ENCODE results near the gene APOBEC3C.
"Not testable (repeated sequence)": the region's sequence is repeated elsewhere in the genome, so short reads cannot be mapped to it uniquely, and the experiment has no call there.

DNA sequence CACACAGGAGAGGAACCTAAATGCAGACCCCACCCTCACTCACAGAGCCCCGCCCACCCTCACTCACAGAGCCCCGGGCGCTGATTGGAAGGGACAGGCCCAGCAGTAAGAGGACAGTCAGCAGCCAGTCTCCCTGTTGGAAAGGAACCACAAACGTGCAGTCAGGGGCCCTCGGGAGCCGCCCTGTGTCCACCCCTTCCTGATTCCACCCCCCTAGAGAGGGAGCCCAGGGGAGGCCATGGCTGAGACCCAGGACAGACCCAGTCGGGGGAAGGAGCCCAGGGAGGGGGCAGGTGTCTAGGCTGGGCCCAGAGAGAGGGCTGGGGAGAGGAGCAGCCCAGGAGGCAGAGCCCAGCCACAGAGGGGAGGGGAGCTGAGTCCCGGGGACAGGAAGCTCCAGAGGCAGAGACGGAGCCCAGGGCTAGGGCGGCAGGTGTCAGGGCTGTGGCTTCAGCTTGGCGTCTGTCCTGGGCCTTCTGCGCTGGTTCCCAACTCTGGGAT lies 21.1 kb upstream of the APOBEC3C start:
- not testable (repeated sequence) for TF ChIP-seq CTCF (conservative IDR thresholded peaks at IDR 0.05; ENCODE audit: low read length); EZH2phosphoT487 (IDR thresholded peaks at IDR 0.05; ENCODE audit: borderline replicate concordance)
